HEK293 (cell line): ENCODE data around the gene PLPP7.

Experiments used
- CTCF ChIA-PET: fragments of 350-600 bp; formaldehyde crosslinking; extraction: SDS; loops from one replicate; lab custom pipeline; 2021; ENCODE audit warnings: antibody characterized with exemption; lab: Yijun Ruan, JAX
- POLR2A ChIA-PET: fragments of 300-600 bp; formaldehyde crosslinking; extraction: SDS; loops from one replicate; lab custom pipeline; 2020; ENCODE audit warnings: antibody characterized with exemption, inconsistent platforms; lab: Yijun Ruan, JAX
- H3K27ac ChIP-seq: fragments of 200-500 bp; sonication (Bioruptor generic); 2 replicates; pipeline ENCODE4 v1.5.1; 2014; ENCODE audit warnings: low read depth, low read length, control low read depth, inconsistent platforms; ENCODE audit errors: extremely low read depth
- H3K36me3 ChIP-seq, 2 experiments: fragments of 200-500 bp in 1 of 2; sonication (Bioruptor generic) in 1 of 2; 1 replicate in 1 of 2; 2 replicates in 1 of 2; pipeline ENCODE4 v1.5.1; 2014 to 2017; ENCODE audit warnings: inconsistent platforms in 2 of 2, low read length in 2 of 2; ENCODE audit not compliant: control insufficient read depth in 2 of 2, insufficient read depth in 1 of 2
- H3K4me1 ChIP-seq: fragments of 200-500 bp; sonication (Bioruptor generic); 2 replicates; pipeline ENCODE4 v1.5.1; 2014; ENCODE audit warnings: mild to moderate bottlenecking, low read length, inconsistent platforms; ENCODE audit not compliant: control insufficient read depth, insufficient read depth
- H3K4me3 ChIP-seq: 2 replicates; pipeline ENCODE4 v1.5.1; 2011; ENCODE audit warnings: low read depth, mild to moderate bottlenecking, control low read depth, low read length, moderate library complexity
- H3K9me3 ChIP-seq: fragments of 200-500 bp; sonication (Bioruptor generic); 2 replicates; pipeline ENCODE4 v1.5.1; 2014; ENCODE audit warnings: low read depth, low read length, inconsistent platforms; ENCODE audit not compliant: control insufficient read depth, insufficient read depth
- TSHZ1 ChIP-seq: fragments of 450-650 bp; formaldehyde crosslinking; IDR thresholded peaks from 2 replicates; pipeline ENCODE4 v1.5.1; 2016; ENCODE audit warnings: missing biosample characterization, missing genetic modification characterization, borderline replicate concordance
- ZBTB26 ChIP-seq: fragments of 450-650 bp; formaldehyde crosslinking; optimal IDR thresholded peaks from 2 replicates; pipeline ENCODE3; 2016; ENCODE audit warnings: missing biosample characterization, mild to moderate bottlenecking, missing genetic modification characterization
- ZNF112 ChIP-seq: fragments of 450-650 bp; formaldehyde crosslinking; IDR thresholded peaks from 2 replicates; pipeline ENCODE4 v1.5.0; 2017; ENCODE audit warnings: missing biosample characterization, missing genetic modification characterization
- ZNF26 ChIP-seq: fragments of 450-650 bp; formaldehyde crosslinking; IDR thresholded peaks from 2 replicates; pipeline ENCODE4 v1.5.1; 2016; ENCODE audit warnings: missing biosample characterization, missing genetic modification characterization
- ZNF37A ChIP-seq: fragments of 450-650 bp; IDR thresholded peaks from 2 replicates; pipeline ENCODE4 v1.5.1; 2018; ENCODE audit warnings: missing biosample characterization, missing genetic modification characterization
- ZNF391 ChIP-seq: fragments of 450-650 bp; formaldehyde crosslinking; IDR thresholded peaks from 2 replicates; pipeline ENCODE4 v1.5.1; 2016; ENCODE audit warnings: low read depth, missing biosample characterization, missing genetic modification characterization, borderline replicate concordance
- ZNF394 ChIP-seq: fragments of 450-650 bp; formaldehyde crosslinking; IDR thresholded peaks from 2 replicates; pipeline ENCODE4 v1.5.1; 2016; ENCODE audit warnings: missing biosample characterization, missing genetic modification characterization, mild to moderate bottlenecking, moderate library complexity, borderline replicate concordance
- ZNF510 ChIP-seq: fragments of 450-650 bp; formaldehyde crosslinking; IDR thresholded peaks from 2 replicates; pipeline ENCODE4 v1.5.1; 2018; ENCODE audit warnings: mild to moderate bottlenecking, missing genetic modification characterization, missing biosample characterization; ENCODE audit not compliant: insufficient replicate concordance
- ZNF549 ChIP-seq: fragments of 450-650 bp; IDR thresholded peaks from 2 replicates; pipeline ENCODE4 v1.5.1; 2018; ENCODE audit warnings: missing biosample characterization, missing genetic modification characterization, mild to moderate bottlenecking, inconsistent platforms, moderate library complexity
- ZNF623 ChIP-seq: fragments of 450-650 bp; formaldehyde crosslinking; IDR thresholded peaks from 2 replicates; pipeline ENCODE4 v1.5.1; 2016; ENCODE audit warnings: missing biosample characterization, missing genetic modification characterization
- ZNF639 ChIP-seq: fragments of 450-650 bp; formaldehyde crosslinking; IDR thresholded peaks from 2 replicates; pipeline ENCODE4 v1.5.1; 2016; ENCODE audit warnings: missing biosample characterization, missing genetic modification characterization
- ZNF645 ChIP-seq: fragments of 450-650 bp; formaldehyde crosslinking; IDR thresholded peaks from 2 replicates; pipeline ENCODE4; 2016; ENCODE audit warnings: missing biosample characterization, missing genetic modification characterization

Gene PLPP7

GRCh38 chr9:131276094-131276888 lies 13.2 kb upstream of the PLPP7 start, which contains the start of gene FAM78A (continued):
- TF ChIP-seq ZBTB26 (tag by site-specific recombination) (no peak), ZNF394 (tag by site-specific recombination) (no peak), ZNF639 (tag by site-specific recombination) (no peak)

GRCh38 chr9:131276891-131277286 lies 12.6 kb upstream of the PLPP7 start:
- TF ChIP-seq ZNF510 (tag by site-specific recombination): no peak
- TF ChIP-seq ZNF26: no peak
- TF ChIP-seq ZNF112 (tag by site-specific recombination): no peak
- TF ChIP-seq ZNF623 (tag by site-specific recombination): no peak
- TF ChIP-seq ZNF37A (tag by site-specific recombination): no peak
- TF ChIP-seq TSHZ1 (tag by site-specific recombination): no peak
- TF ChIP-seq ZNF391 (tag by site-specific recombination): no peak
- no peak for TF ChIP-seq ZNF549 (tag by site-specific recombination)
- TF ChIP-seq ZNF645 (tag by site-specific recombination): no peak
- H3K36me3 ChIP-seq: no peaks in the 10 kb centered on the region
- no peaks in the 10 kb centered on the region for H3K9me3 ChIP-seq
- CTCF ChIA-PET: no interaction called here
- H3K4me1 ChIP-seq: no peaks in the 10 kb centered on the region
- no peak overlapping the region for H3K27ac ChIP-seq
- POLR2A ChIA-PET: no interaction called here
- peak overlapping the region; percentile 34 for H3K4me3 ChIP-seq
